Spleen (tissue), 11 donors: ENCODE measurements around the gene RTTN. TPM values are rescaled to one million over a fixed set of nuclear protein-coding genes. Genes with fewer than 3 reads are reported as not detected.

Experiments used
- DNase-seq: peaks from one replicate; pipeline ENCODE4 v3.0.0-alpha.2; 2020
- H3K27ac ChIP-seq, 8 donors: fragments of 200-600 bp; sonication (generic) in 7 of 8; 1 replicate in 4 of 8; 2 replicates in 4 of 8; pipeline versions ENCODE4 v1.5.0 to v1.8.0; 2016 to 2021; ENCODE audit warnings: inconsistent platforms in 4 of 8, mild to moderate bottlenecking in 4 of 8, moderate library complexity in 1 of 8
- H3K27me3 ChIP-seq, 7 donors: fragments of 200-600 bp; sonication (generic) in 6 of 7; replicated peaks in 1 of 7; 1 replicate in 4 of 7; 2 replicates in 3 of 7; pipeline versions ENCODE4 v1.5.0 to v1.8.0; 2016 to 2021; ENCODE audit warnings: inconsistent platforms in 3 of 7, mild to moderate bottlenecking in 1 of 7
- H3K36me3 ChIP-seq, 6 donors: fragments of 200-600 bp; sonication (generic) in 5 of 6; 1 replicate in 4 of 6; 2 replicates in 2 of 6; pipeline versions ENCODE4 v1.5.0 to v1.8.0; 2016 to 2021; ENCODE audit warnings: inconsistent platforms in 2 of 6
- H3K4me1 ChIP-seq, 6 donors: fragments of 200-600 bp; sonication (generic) in 5 of 6; 1 replicate in 3 of 6; 2 replicates in 3 of 6; pipeline versions ENCODE4 v1.5.0 to v1.8.0; 2016 to 2021; ENCODE audit warnings: inconsistent platforms in 3 of 6
- H3K4me3 ChIP-seq, 8 donors: fragments of 200-600 bp; sonication (generic) in 7 of 8; 1 replicate in 4 of 8; 2 replicates in 4 of 8; pipeline versions ENCODE4 v1.5.0 to v1.8.0; 2016 to 2021; ENCODE audit warnings: inconsistent platforms in 4 of 8, mild to moderate bottlenecking in 4 of 8, moderate library complexity in 2 of 8
- H3K9me3 ChIP-seq, 8 donors: fragments of 200-600 bp; sonication (generic) in 7 of 8; 1 replicate in 4 of 8; 2 replicates in 4 of 8; pipeline versions ENCODE4 v1.5.0 to v1.8.0; 2016 to 2021; ENCODE audit warnings: inconsistent platforms in 4 of 8
- CTCF ChIP-seq, 11 experiments: fragments of 200-600 bp in 7 of 11; fragments of 450-650 bp in 4 of 11; sonication (generic) in 4 of 11; IDR thresholded peaks in 8 of 11; conservative IDR thresholded peaks in 3 of 11; 1 replicate in 7 of 11; 2 replicates in 4 of 11; pipeline versions ENCODE4 v1.4.0 to v1.8.0; 2016 to 2021; ENCODE audit warnings: antibody characterized with exemption in 11 of 11, inconsistent platforms in 4 of 11, mild to moderate bottlenecking in 1 of 11
- POLR2A ChIP-seq, 3 donors: fragments of 450-650 bp; IDR thresholded peaks; one replicate each; pipeline ENCODE4 v1.5.1; 2017; ENCODE audit warnings: antibody characterized with exemption in 3 of 3, mild to moderate bottlenecking in 1 of 3
- POLR2AphosphoS5 ChIP-seq, 3 donors: sonication (generic); formaldehyde crosslinking; IDR thresholded peaks; one replicate each; pipeline ENCODE4 v1.5.1; 2017; ENCODE audit warnings: antibody characterized with exemption in 3 of 3
- whole genome bisulfite sequencing, 5 donors: extraction: QIAGEN DNeasy Blood & Tissue Kit in 3 of 5; methylation state at CpG; one replicate each; pipeline versions ENCODE4 v1.1.5 to v1.1.7; 2013 to 2018; 5-methylcytosine and 5-hydroxymethylcytosine counted together
- intact Hi-C: fragments of 100-400 bp; cut with DNase I; formaldehyde crosslinking; loops from one replicate; pipeline ENCODE4 v1.15.0; 2023; ENCODE audit warnings: low total_unique reads
- polyA plus RNA-seq, 3 donors: library from polyadenylated mRNA; stranded (reverse); fragments of 200-250 nt; gene quantifications; one replicate each; pipeline ENCODE4 v1.2.1, GENCODE V29; 2013
- total RNA-seq, 7 donors: library from RNA; depleted of rRNA in 3 of 7; stranded (reverse); fragments of >200 nt in 3 of 7; fragmentation: NEBNext Ultra II Directional in 4 of 7; extraction: Animal tissue kit (Norgen Biotek cat#: 25700) in 4 of 7; gene quantifications; one replicate each; pipeline versions ENCODE4 v1.1.0 to v1.2.1, GENCODE V29; 2016 to 2021
- donor health status: healthy with polysubstance abuse.
- donor health status: DM: no; HTN: no; CAD: no; lungs with moderate emphysema.
- donor health status: DM: no; HTN: no; CAD: no.
- donor health status: Bipolar disorder and iron deficiency.
- donor health status: healthy.
- donor health status: DM: no; HTN: no; CAD: no.
- donor health status: DM: yes; HTN: yes; CAD: no.

RTTN gene
- total and polyA plus RNA-seq, 10 donors, result 4.0 to 32.3 (median 23.8) TPM

- Histone ChIP-seq H3K4me3 (no peak overlapping the region), H3K27me3 (no peaks in the 10 kb centered on the region)
- intact Hi-C loops, result no loop called here
Measured at GRCh38 chr18:70124139-70124538, 81.3 kb downstream of the RTTN start.

GRCh38 chr18:70121842-70122241, 83.6 kb downstream of the RTTN start:
- Histone ChIP-seq H3K27me3 (no peaks in the 10 kb centered on the region), H3K4me1 (no peaks in the 10 kb centered on the region), H3K9me3 (peaks cover 0 to 13% (median 0%) of the 10 kb centered on the region in 8 donors), H3K27ac (no peak overlapping the region), H3K36me3 (peaks cover 0 to 60% (median 6%) of the 10 kb centered on the region in 6 donors), H3K4me3 (no peak overlapping the region)
- 73 to 83% (median 81%) methylated on average over 3 of the region's 3 CpGs for WGBS, 5 donors
- intact Hi-C loops, result no loop called here
- TF ChIP-seq CTCF (IDR thresholded peaks at IDR 0.05 in 8 of 11, conservative IDR thresholded peaks at IDR 0.05 in 3 of 11), result no peak
- TF ChIP-seq POLR2AphosphoS5 (IDR thresholded peaks at IDR 0.05), result no peak
- no peak for TF ChIP-seq POLR2A (IDR thresholded peaks at IDR 0.05)
- no peak for DNase-seq

More at GRCh38 chr18:70124139-70124538, 81.3 kb downstream of the RTTN start:
- no peak overlapping the region for H3K27ac ChIP-seq
- TF ChIP-seq POLR2AphosphoS5 (IDR thresholded peaks at IDR 0.05), result no peak
- TF ChIP-seq POLR2A (IDR thresholded peaks at IDR 0.05), result no peak
- TF ChIP-seq CTCF (IDR thresholded peaks at IDR 0.05 in 8 of 11, conservative IDR thresholded peaks at IDR 0.05 in 3 of 11), result no peak
- DNase-seq, result no peak
- peaks cover 0 to 71% (median 13%) of the 10 kb centered on the region in 6 donors for H3K36me3 ChIP-seq
- peaks cover 0 to 2% (median 0%) of the 10 kb centered on the region in 8 donors for H3K9me3 ChIP-seq
- no peaks in the 10 kb centered on the region for H3K4me1 ChIP-seq
- WGBS, 5 donors, result 96 to 99% (median 97%) methylated on average over 4 of the region's 4 CpGs

- no peak for DNase-seq
- 56 to 74% (median 62%) methylated on average over 2 of the region's 2 CpGs for WGBS, 5 donors
- Histone ChIP-seq H3K27ac (no peak overlapping the region), H3K4me1 (no peaks in the 10 kb centered on the region), H3K9me3 (peaks cover 0 to 13% (median 0%) of the 10 kb centered on the region in 8 donors), H3K36me3 (peaks cover 0 to 53% (median 9%) of the 10 kb centered on the region in 6 donors), H3K4me3 (no peak overlapping the region), H3K27me3 (no peaks in the 10 kb centered on the region)
- TF ChIP-seq POLR2AphosphoS5 (IDR thresholded peaks at IDR 0.05) (no peak), CTCF (IDR thresholded peaks at IDR 0.05 in 8 of 11, conservative IDR thresholded peaks at IDR 0.05 in 3 of 11) (no peak), POLR2A (IDR thresholded peaks at IDR 0.05) (no peak)
- intact Hi-C loops, result no loop called here
Measured at GRCh38 chr18:70116949-70117348, 88.5 kb downstream of the RTTN start.

- no peak for DNase-seq
- 92 to 100% (median 100%) methylated on average over 1 of the region's 1 CpG for WGBS, 5 donors
- TF ChIP-seq POLR2AphosphoS5 (IDR thresholded peaks at IDR 0.05) (no peak), CTCF (IDR thresholded peaks at IDR 0.05 in 8 of 11, conservative IDR thresholded peaks at IDR 0.05 in 3 of 11) (no peak), POLR2A (IDR thresholded peaks at IDR 0.05) (no peak)
- intact Hi-C loops, result no loop called here
- Histone ChIP-seq H3K4me3 (no peak overlapping the region), H3K9me3 (peaks cover 0 to 5% (median 0%) of the 10 kb centered on the region in 8 donors), H3K27ac (no peak overlapping the region), H3K4me1 (no peaks in the 10 kb centered on the region), H3K36me3 (peaks cover 0 to 66% (median 29%) of the 10 kb centered on the region in 6 donors), H3K27me3 (no peaks in the 10 kb centered on the region)
Measured at GRCh38 chr18:70113511-70113910, 92.0 kb downstream of the RTTN start.
